ENCODE measurements around the gene FAM50B.

The FAM50B gene

DNA sequence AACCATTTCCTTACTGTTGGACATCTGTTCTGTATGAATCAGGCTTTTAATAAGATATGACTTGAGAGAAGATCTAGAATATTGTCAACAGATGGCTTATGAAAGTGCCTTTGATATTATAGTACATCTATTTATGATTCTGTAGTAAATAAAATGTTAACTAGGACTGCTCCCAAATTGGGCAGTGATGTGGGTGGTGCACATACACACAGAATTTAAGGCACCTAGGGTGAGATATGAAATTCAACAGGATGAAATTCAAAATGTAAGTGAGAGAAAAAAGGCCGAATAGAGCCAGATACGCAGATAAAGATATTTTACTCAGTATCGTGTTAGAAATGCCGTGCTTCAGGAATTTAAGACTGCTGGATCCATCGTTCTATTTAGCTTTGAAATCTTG lies 26.3 kb downstream of the FAM50B start:
- no peak for DNase-seq

DNA sequence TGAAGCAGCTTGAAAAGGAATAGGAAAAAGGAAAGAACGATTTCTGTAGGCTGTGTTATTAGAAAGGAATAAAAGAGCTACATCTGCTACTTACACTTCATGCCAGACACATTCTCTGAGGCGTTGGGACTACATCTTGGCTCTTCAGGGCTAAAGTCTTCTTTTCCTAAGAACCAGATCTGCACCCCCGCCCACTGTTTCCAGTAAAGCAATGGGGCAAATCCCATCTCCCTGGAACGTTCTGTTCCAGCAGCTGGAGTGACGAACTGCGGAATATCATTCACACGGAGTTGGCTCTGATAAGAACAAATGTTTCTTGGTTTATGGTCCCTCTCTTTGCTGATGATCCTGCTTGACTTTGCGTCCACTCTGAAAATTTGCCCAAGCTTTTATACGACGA lies 26.9 kb downstream of the FAM50B start:
- no peak for DNase-seq

DNA sequence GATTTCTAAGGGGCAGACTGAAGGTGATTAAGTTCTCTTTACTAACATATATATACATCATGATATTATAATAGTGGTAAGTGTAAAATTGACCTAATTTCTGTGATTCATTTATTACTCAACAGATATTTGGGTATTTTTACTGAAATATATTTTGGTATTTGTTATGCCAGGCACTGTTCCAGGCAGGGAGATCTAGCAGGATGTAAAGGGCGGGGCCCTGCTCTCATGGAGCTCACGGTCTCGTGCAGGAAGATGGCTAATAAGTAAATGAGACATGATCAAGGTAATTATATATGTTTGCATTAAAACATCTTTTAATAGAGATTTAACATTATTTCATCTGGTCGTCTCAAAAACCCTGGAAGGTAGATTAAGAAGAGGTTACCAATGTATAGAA lies 27.7 kb downstream of the FAM50B start:
- no peak for DNase-seq

DNA sequence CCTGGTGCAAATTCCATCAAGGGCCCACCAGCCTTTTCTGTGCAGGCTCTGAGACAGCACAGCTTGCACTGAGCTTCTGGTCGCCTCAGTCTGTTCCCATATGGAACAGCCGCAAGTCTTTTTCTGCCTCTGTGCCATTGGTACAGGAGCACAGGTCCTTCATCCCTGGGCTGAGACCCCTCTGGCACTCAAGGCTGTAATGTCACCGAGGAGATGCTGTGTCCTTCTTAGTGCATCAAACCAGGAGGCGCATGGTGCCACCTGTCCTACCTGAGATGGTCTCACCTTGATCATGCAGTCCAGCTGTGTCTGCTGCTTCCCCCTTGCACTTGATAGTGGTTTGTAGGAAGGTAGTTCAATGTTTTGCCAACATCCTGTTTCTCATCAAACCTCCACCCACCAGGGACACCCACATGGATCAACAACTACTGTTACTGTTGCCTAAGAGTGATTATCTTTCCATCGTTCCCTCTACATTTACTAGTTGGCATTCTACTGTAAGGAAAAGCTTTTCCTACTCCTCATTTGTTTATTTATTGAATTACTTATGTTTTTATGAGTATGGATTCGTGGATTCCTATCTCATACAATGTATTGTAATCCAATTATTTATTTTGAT lies 29.0 kb downstream of the FAM50B start:
- no peak for DNase-seq

DNA sequence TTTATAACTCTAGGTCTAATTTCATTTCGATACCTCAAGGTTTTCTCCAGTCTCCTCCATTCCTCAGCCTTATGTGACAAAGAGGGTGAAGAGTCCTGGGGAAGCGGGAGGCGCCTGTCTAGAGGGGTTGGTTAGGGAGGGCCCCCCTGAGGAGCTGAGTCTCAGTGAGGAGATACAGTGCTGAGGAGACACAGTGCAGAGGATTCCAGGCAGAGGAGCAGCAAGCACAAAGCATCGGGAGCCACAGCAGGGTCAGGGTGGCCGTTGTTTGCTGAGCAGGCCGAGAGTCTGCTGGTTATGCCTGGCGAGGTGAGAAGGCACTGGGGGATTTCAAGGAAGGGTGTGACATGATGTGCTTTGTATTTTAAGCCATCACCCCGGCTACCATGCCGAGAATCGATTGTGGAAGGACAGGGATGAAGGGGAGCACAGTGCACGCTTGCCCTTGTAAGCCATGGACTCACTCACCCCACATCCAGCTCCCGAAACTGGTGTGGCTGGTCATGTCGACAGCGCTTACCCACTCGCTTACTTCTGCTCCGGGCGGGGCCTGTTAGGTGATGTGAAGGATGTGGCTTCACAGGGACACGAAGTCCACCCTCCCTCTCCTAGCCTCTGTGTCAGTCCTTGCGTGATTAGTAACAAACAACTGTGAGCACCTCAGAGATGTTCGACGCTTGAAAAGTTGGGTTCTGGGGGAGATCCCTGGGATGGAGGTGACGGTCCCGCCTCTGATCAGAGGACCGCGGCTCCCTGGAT lies 30.2 kb downstream of the FAM50B start:
- DNase-seq, result no peak

DNA sequence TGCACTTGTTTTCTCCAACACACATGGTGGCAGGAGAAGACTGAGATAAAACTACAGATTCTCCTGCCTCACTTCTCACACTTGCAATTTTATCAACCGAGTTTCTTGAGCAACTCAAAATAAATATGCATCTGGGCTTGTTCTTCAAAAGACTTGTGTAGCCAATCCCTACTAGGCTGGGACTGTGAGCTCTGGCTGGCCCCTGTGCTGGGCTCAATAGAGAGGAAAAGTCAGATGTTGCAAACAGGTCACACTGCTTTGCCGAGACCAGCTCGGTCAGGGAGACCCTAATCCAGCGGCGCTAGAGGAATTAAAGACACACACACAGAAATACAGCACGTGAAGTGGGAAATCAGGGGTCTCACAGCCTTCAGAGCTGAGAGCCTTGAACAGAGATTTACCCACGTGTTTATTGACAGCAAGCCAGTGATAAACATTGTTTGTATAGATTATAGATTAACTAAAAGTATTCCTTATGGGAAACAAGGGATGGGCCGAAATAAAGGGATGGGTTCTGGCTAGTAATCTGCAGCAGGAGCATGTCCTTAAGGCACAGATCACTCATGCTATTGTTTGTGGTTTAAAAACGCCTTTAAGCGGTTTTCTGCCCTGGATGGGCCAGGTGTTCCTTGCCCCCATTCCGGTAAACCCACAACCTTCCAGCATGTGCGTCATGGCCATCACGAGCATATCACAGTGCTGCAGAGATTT lies 32.7 kb downstream of the FAM50B start:
- DNase-seq, result no peak

DNA sequence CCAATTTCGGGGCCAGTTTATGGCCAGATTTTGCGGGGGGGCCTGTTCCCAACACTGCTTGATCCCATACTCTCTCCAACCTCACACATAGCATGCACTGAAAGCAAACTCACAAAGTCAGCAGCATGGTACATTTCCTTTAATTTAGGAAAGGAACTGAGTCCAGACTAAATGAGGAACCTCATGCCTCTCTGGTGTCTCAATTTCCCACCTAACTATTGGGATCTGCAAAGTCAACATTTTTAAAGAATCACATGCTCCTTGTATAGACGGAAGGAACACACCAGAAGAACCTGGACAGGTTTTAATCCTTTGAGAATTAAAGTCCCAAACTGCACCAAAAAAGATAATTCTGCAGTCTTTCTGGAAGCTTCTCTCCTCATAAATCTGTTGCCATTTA lies 33.3 kb downstream of the FAM50B start:
- DNase-seq, result no peak

DNA sequence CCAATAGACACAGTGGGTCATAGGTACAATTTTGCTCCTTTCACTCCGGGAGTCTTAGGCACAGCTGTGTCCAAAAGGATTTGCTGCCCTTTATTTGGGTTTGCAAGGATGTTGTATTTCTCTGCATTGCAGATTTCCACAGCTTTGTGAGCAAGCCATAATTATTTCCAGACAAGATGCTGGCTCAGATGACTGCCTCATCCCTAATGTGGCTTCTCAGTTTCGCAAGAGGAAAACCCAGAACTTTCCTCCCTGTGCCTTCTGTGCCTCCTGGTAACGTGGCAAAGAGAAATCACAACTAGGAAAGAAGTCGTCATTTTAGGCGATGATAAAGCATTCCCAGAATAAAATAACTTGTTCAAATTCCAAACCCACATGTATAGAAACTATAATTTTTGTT lies 33.7 kb downstream of the FAM50B start:
- DNase-seq, result no peak

DNA sequence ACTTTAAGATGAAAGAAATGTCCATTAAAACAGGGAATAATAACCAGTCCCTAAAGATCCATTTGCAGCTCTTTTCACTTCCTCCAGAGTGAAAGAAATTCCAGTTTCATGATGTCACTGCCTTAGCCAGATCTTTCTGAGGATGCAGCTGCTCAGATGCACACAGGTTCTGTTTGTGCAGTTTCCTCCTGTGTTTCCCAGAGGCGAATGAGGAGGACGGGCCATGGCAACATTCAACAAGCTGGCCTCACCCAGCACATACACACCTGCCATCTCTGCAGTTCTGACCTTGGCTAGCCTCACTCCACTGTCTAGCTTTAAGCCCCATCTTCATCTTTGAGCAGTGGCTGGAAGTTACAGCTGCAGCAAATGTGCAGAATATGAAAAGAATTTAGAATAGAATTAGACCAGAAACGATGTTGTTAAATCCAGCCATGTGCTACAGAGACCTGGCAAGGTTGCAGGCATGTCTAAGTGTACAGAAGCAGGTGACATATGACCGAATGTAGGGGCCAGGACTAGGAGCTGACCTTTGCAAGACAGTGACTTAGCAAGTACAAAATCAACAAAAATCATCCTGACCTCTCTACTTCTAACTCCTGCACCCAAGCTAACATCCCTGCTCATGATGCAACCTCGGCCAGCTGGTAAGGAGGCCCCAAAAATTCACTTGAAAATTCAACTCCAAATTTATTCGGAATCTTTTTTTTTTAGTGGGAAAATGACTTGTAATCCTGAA lies 35.0 kb downstream of the FAM50B start:
- DNase-seq, result no peak

DNA sequence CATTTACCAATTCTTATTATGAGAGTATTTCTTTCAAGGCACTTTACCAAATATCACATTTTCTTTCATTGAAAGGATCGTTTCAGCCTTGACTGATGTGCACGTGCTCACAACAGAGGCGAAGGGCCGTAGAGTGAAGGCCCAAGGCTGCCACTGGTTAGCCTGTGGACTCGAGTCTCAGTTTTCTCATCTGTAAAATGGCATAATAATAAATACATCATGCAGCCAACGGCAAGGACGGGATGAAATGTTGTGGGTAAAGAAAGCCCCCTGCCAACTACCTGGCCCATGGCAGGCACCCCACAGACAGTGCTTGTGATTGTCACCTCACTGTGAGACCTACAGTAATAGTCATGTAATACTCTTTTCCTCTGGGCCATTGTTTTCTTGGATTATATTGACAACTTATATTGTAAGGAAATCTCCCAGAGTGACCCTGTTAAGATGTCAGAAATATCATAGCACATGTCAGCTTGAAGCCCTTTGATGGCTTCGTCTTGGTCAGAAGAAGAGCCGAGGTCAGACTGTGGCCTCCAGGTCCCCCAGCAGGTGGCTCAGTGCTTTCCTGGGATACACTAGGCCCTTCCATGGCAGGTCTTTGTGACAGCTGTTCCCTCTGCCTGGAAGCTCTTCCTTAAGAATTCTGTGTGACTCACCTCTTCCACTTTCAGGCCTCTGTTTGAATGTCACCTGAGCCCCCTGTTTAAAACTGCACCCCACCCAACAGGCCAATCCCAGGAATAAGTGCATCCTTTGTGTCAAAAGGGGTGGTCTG lies 36.3 kb downstream of the FAM50B start:
- no peak for DNase-seq

DNA sequence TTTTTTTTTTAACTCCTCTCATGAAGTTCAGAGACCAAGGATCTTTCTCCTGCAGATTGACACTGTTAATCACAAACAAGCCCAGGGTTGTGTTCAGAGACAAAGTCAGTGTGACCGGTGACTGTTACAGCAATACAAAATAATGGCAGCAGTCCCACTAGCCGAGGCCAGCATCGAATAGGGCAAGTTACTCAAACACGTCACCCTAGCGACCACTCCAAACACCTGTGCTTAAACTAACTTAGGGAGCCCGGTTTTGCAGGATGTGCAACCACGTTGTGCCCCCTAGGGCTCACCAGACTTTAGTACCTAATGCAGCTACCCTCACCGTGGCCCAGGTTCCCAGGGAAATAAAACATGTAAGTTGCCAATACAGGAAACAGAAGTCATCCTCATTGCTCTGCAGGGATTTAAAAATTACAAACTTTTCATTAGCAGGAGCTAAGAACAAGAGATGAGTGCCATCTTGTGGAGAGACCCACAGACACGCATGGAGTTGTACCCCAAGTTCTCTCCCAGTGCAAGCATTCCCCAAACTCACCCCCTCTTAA lies 38.1 kb downstream of the FAM50B start:
- DNase-seq, result no peak

DNA sequence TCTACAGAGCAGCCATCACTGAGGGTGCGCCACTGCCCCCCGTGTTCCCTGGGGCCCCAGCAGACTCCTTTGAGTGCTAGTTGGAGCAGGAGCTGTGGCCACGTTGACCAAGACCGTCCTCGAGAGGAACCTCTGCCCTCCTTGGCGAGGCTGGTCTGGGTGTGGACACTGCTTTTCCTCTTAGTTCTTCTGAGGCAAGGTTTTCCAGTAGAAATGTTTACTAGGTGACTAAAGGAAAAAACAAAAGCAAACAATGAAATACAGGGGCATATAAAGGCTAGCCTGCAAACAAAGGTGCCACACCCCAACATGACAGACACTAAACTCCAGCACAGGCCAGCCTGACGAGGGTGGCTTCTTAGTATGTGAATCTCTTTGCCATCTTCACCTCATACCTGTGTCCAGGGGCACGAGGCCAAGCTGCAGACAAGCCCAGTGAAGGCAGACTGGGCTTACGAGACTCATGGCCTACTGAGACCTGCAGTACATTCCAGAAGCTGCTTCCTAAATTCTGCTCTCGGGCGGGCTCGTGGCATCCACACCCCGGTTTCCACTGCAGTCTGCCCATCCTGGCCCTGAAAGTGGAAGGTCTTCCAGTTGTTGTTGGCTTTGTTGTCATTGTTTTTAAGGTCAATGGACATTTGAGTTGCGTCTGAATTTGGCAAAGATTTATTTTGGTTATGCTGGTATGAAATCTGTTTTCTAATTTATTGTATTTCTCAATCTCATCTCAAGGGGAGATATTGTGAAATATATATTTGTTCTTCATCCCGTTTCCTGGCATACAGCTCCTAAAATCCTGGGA lies 39.2 kb downstream of the FAM50B start:
- DNase-seq, result no peak

DNA sequence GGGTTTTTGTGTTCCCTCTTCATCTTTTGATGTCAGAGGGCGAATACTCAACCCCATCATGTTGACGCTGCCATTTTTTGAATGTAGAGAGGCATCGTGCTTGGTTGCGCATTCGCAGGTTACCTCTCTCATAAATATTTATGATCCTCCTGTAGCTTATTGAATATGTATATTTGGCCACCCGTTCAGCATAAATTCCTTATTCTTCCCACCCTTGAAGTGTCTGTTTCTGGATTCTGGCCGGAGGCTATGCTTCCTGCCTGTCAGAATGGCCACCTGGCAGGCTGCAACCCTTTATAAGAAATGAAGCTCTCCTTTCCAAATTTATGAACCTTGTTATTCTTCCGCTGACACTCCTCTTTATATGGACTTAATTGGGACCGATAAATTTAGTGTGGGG lies 40.9 kb downstream of the FAM50B start:
- no peak for DNase-seq

DNA sequence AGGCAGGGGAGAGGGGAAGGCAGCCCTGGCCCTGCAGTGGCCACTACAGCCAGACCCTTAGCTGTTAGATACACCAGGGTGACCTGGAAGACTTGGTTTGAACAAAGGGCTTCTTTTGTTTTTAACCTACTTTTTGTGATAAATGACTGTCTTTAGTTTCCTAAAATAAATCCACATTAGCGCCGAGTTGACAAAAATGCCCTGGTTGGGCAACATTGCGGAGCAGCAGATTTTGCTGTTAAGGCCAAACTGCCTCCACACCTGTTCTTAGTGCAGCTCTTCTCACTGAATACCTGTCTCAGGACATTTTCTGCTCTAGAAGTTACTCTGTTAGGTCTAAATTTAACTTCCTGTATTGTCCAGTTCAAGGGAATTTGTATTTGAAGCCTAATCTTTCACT lies 42.7 kb downstream of the FAM50B start:
- no peak for DNase-seq

DNA sequence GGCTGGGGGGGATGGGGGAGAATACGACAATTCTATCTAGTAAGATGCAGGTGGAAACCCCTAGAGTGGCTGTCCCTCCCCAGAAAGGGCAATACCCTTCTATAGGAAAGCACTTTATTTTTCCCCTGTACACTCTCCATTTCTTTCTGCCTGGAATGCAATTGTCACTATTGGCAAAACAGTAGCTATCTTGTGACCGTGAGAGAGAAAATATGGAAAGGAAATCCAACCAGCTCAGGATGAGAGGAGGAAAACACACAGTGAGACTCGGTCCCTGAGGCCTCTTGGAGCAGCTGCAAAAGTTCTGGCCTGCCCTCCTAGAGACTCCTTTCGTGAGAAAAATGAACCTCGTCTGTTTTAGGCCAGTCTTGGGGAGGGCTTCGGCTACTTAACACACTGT lies 43.4 kb downstream of the FAM50B start:
- no peak for DNase-seq

DNA sequence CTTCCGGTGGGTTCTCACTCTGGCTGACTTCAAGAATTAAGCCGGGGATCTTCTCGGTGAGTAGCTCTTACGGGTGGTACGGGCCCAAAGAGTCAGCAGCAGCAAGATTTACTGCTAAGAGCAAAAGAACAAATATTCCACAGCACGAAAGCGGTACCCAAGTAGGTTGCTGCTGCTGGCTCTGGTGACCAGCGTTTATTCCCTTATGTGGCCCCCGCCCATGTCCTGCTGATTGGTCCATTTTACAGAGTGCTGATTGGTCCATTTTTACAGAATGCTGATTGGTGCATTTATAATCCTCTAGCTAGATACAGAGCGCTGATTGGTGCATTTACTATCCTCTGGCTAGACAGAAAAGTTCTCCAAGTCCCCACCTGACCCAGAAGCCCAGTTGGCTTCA lies 44.3 kb downstream of the FAM50B start:
- no peak for DNase-seq

DNA sequence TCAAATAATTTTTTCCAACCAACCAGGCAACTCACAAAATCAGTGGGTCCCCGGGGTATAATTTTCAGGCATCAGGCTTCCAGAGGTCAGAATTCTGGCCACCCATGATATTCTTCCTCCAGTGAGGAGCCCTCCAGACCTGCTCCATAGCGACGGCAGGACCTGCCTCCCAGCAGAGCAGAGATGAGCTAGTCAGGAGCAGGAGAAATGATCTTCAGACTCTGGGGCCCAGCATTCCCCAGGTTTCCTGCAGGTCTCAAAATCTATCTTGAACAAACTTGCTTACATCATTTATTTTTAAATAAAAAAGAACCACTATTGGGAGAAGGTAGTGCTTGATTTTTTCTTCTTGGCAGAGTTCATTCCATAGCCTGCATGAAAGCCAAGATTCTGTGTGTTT lies 44.7 kb downstream of the FAM50B start:
- DNase-seq, result no peak

DNA sequence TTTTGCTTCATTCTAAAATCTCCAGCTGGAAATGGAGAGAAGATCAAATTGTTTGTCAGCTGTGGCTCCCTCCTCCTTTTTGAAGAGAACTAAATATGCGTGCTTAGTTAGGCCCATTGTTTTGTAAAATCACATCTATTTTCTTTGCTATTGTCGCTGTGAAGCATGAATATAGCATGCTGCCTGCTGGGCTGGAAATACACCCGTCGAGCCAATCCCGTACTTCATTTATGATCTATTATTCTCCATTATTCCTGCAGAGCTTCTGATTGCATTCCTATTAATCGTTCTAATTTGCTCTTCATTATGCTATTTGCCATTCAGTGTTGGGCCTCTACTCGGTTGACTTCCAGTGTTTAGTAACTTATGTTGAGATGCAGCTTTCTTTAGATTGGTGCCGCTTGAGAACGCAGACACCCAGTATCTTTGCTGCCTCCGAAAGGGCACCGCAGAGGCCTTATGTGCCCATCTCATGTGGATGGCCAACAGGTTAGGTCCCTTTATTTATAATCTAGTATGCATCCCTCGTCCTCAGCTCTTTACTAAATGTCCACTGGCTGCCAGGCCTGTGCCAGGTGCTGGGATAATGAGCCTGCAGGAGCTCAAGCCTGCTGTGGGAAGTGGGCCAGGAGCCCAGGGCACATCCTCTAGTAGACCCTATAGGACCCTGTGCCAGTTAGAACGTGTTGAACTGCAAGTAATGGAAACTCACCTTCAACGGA lies 45.6 kb downstream of the FAM50B start:
- DNase-seq, result no peak

DNA sequence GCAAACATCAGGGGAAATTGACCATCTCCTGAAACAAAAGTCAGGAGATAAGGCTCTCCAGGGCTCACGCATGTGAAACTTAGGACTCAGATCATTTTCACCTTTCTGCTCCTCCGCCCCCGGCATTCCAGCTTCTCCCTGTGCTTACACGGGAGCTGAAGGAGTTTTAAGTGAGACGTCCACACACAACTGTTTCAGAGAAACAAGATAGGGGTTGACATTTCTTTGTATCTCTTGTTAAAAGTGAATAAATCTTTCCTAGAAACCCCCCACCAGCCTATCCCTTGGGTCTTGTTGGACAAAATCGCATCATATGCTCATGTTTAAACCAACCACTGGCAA lies 46.1 kb downstream of the FAM50B start:
- no peak for DNase-seq

DNA sequence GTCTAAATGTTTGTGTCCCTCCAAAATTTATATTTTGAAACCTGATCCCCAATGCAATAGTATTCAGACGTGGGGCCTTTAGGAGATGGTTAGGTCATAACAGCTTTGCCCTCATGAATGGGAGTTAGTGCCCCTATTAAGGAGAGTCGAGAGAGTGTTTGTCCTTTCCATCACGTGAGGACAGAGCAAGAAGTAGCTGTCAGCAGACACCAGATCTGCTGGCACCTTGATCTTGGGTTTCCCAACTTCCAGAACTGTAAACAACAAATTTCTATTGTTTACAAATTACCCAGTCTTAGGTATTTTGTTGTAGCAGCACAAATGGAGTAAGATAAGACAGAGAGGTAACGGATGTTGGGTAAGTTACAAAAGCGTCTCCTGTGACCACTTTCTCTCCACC lies 46.6 kb downstream of the FAM50B start:
- no peak for DNase-seq
